GM12878 (cell line): ENCODE data around the gene GORASP1. TPM values are rescaled to one million over a fixed set of nuclear protein-coding genes. Genes with fewer than 3 reads are reported as not detected.

Experiments used
- ATAC-seq: fragments of 200-7000 bp; cut with Tn5 transposase; 3 replicates; pipeline ENCODE4 v1.9.1; 2020; ENCODE audit warnings: mild to moderate bottlenecking, moderate library complexity
- BruUV-seq: library from RNA; stranded (reverse); fragments of 400-500 nt; replicated peaks from 2 replicates; lab custom pipeline; 2021; lab: Mats Ljungman, UMichigan
- CTCF ChIA-PET: fragments of 300-600 bp; sonication (Branson Sonifier 250); formaldehyde crosslinking; extraction: SDS; loops from one replicate; lab custom pipeline; 2021; ENCODE audit warnings: inconsistent platforms; lab: Yijun Ruan, JAX
- POLR2A ChIA-PET: fragments of 350-600 bp; formaldehyde crosslinking; extraction: SDS; loops from one replicate; lab custom pipeline; 2021; ENCODE audit warnings: inconsistent platforms; lab: Charles Lee
- RAD21 ChIA-PET: fragments of 300-600 bp; sonication (Branson Sonifier 250); formaldehyde crosslinking; loops from one replicate; lab custom pipeline; 2023; ENCODE audit warnings: antibody characterized with exemption; ENCODE audit not compliant: unreplicated experiment; lab: Charles Lee
- SMC1A ChIA-PET: fragments of 300-600 bp; sonication (Branson Sonifier 250); formaldehyde crosslinking; loops from one replicate; lab custom pipeline; 2023; ENCODE audit not compliant: unreplicated experiment, uncharacterized antibody; lab: Charles Lee
- DNase-seq: peaks from one replicate; pipeline ENCODE4 v3.0.0-alpha.2; 2011; ENCODE audit warnings: low read depth, low spot score
- FAIRE-seq: peaks from 3 replicates; lab custom pipeline; 2011; peaks lifted over from hg19 to GRCh38; lab: Jason Lieb, UNC
- H2AFZ ChIP-seq: 2 replicates; pipeline ENCODE4 v1.6.0; 2011; ENCODE audit warnings: low read depth, low read length, control low read depth; ENCODE audit not compliant: control insufficient read depth
- H3K27ac ChIP-seq: 2 replicates; pipeline ENCODE4 v1.5.1; 2011; ENCODE audit warnings: control low read depth; ENCODE audit not compliant: control insufficient read depth, insufficient read depth
- H3K27me3 ChIP-seq, 2 experiments: replicated peaks in 1 of 2; 2 replicates each; pipeline versions ENCODE4 v1.6.0 to v1.6.1; 2011; ENCODE audit warnings: low read length in 1 of 2; ENCODE audit not compliant: control insufficient read depth in 2 of 2, insufficient read depth in 2 of 2
- H3K36me3 ChIP-seq, 2 experiments: 2 replicates each; pipeline ENCODE4 v1.5.1; 2011; ENCODE audit warnings: low read length in 1 of 2; ENCODE audit not compliant: control insufficient read depth in 2 of 2, insufficient read depth in 2 of 2
- H3K4me1 ChIP-seq: 2 replicates; pipeline ENCODE4 v1.6.1; 2011; ENCODE audit warnings: mild to moderate bottlenecking, low read length, moderate library complexity, mixed read lengths; ENCODE audit not compliant: control insufficient read depth, insufficient read depth
- H3K4me2 ChIP-seq: 2 replicates; pipeline ENCODE4 v1.6.0; 2011; ENCODE audit warnings: control low read depth; ENCODE audit not compliant: control insufficient read depth, insufficient read depth
- H3K4me3 ChIP-seq: fragments of 200-600 bp; sonication (generic); 2 replicates; pipeline ENCODE4 v1.5.1; 2016
- H3K79me2 ChIP-seq: 2 replicates; pipeline ENCODE4 v1.6.0; 2011; ENCODE audit warnings: low read length; ENCODE audit not compliant: control insufficient read depth, insufficient read depth
- H3K9ac ChIP-seq: 2 replicates; pipeline ENCODE4 v1.8.0; 2011; ENCODE audit warnings: low read length, control low read depth, mixed read lengths; ENCODE audit not compliant: control insufficient read depth, insufficient read depth
- H3K9me3 ChIP-seq: replicated peaks from 3 replicates; pipeline ENCODE4 v1.5.1; 2011; ENCODE audit warnings: mild to moderate bottlenecking, low read length; ENCODE audit not compliant: control insufficient read depth, insufficient read depth
- H4K20me1 ChIP-seq: 2 replicates; pipeline ENCODE4 v1.6.0; 2011; ENCODE audit not compliant: control insufficient read depth, insufficient read depth
- BRCA1 ChIP-seq: IDR thresholded peaks from 2 replicates; pipeline ENCODE4 v1.6.1; 2011; ENCODE audit warnings: low read depth, low read length, improper control_type of control experiment
- CHD2 ChIP-seq: IDR thresholded peaks from 2 replicates; pipeline ENCODE4 v1.6.1; 2011; ENCODE audit warnings: low read depth, low read length, improper control_type of control experiment, borderline replicate concordance
- IRF5 ChIP-seq: fragments of 450-650 bp; IDR thresholded peaks from 2 replicates; pipeline ENCODE4 v1.6.1; 2017; ENCODE audit warnings: borderline replicate concordance
- MLLT1 ChIP-seq: fragments of 450-650 bp; IDR thresholded peaks from 2 replicates; pipeline ENCODE4 v1.6.1; 2016; ENCODE audit warnings: mild to moderate bottlenecking
- PKNOX1 ChIP-seq: fragments of 450-650 bp; IDR thresholded peaks from 2 replicates; pipeline ENCODE4 v1.6.1; 2016; ENCODE audit warnings: mild to moderate bottlenecking
- RELA ChIP-seq: fragments of 450-650 bp; IDR thresholded peaks from 2 replicates; pipeline ENCODE4 v1.8.0; 2014; ENCODE audit warnings: borderline replicate concordance; ENCODE audit not compliant: partially characterized antibody
- RELB ChIP-seq: fragments of 450-650 bp; IDR thresholded peaks from 2 replicates; pipeline ENCODE4 v1.6.1; 2017; ENCODE audit warnings: low read depth, mild to moderate bottlenecking, moderate library complexity
- SMAD1 ChIP-seq: fragments of 450-650 bp; IDR thresholded peaks from 2 replicates; pipeline ENCODE4 v1.6.1; 2018; ENCODE audit warnings: mild to moderate bottlenecking, low read depth; ENCODE audit not compliant: partially characterized antibody
- TARDBP ChIP-seq: IDR thresholded peaks from 2 replicates; pipeline ENCODE4 v1.6.1; 2016; ENCODE audit warnings: borderline replicate concordance
- WGBS: methylation state at CpG from one replicate; pipeline ENCODE4 v1.1.6; 2016; ENCODE audit warnings: low lambda C conversion rate; ENCODE audit not compliant: insufficient replicate concordance, insufficient coverage; ENCODE audit errors: missing lambda C conversion rate; 5-methylcytosine and 5-hydroxymethylcytosine counted together
- in situ Hi-C: fragments of 300-500 bp; cut with MboI; formaldehyde crosslinking; loops from 9 replicates; pipeline ENCODE4 v1.14.3; 2018; ENCODE audit warnings: mixed read lengths
- intact Hi-C: fragments of 100-400 bp; cut with micrococcal nuclease; formaldehyde crosslinking; loops from one replicate; pipeline ENCODE4 v1.14.2; 2022; ENCODE audit not compliant: unreplicated experiment
- polyA plus RNA-seq, 11 experiments: library from polyadenylated mRNA; depleted of rRNA in 4 of 11; unstranded in 6 of 11; stranded (reverse) in 5 of 11; fragments of >200 nt; fragmentation: Nextera tagmentation in 4 of 11; fragmentation: Illumina TruSeq in 1 of 11; extraction: Ambion mirVana in 4 of 11; extraction: Trizol in 1 of 11; gene quantifications; 1 replicate in 1 of 11; 2 replicates in 10 of 11; pipeline versions ENCODE4 v1.2.1 to v1.2.3, GENCODE V29; 2011 to 2016; ENCODE audit warnings: inconsistent platforms in 2 of 11, missing spikeins in 2 of 11, low read depth in 1 of 11
- total RNA-seq, 4 experiments: library from RNA; depleted of rRNA in 3 of 4; stranded (reverse); fragments of >200 nt in 3 of 4; fragmentation: Illumina TruSeq in 1 of 4; extraction: Trizol in 1 of 4; gene quantifications; 2 replicates each; pipeline versions ENCODE4 v1.2.1 to v1.2.3, GENCODE V29; 2013 to 2021

GORASP1 gene
- total and polyA plus RNA-seq, 10 of the 15 experiments (the other 5 are each of a cell fraction or from before 2014, with no cell fraction given): 3.6 to 32.7 (median 23.2) TPM

GRCh38 chr3:39156421-39156820, 49.0 kb upstream of the GORASP1 start:
- no peak overlapping the region for H3K4me2 ChIP-seq
- CTCF ChIA-PET: interaction anchor here (0.8 to 2.9 kb wide), 3 partner anchors 16 to 132 kb away, joined by 3 to 7 read pairs (median 7); no protein-coding TSS in a partner anchor
- FAIRE-seq (no peak), ATAC-seq (no peak), DNase-seq (no peak)
- 67% methylated on average over 4 of the region's 4 CpGs for WGBS
- H3K9me3 ChIP-seq: no peaks in the 10 kb centered on the region
- peaks cover 18% of the 10 kb centered on the region for H3K79me2 ChIP-seq
- H2AFZ ChIP-seq: no peak overlapping the region
- no peaks in the 10 kb centered on the region; the same call in 1 of the 2 replicates for H3K4me1 ChIP-seq
- SMC1A ChIA-PET: interaction anchor here (1.2 to 1.6 kb wide), 4 partner anchors 17 to 132 kb away, joined by 3 to 8 read pairs (median 4); no protein-coding TSS in a partner anchor
- TF ChIP-seq PKNOX1: no peak
- TF ChIP-seq BRCA1: no peak
- TF ChIP-seq SMAD1: no peak
- no peak for TF ChIP-seq TARDBP
- no peak for TF ChIP-seq IRF5
- TF ChIP-seq MLLT1: no peak
- TF ChIP-seq CHD2: no peak
- no peak for TF ChIP-seq RELB
- no peak for TF ChIP-seq RELA
- H3K4me3 ChIP-seq: no peak overlapping the region
- H3K9ac ChIP-seq: no peak overlapping the region
- H3K36me3 ChIP-seq: no peaks in the 10 kb centered on the region
- POLR2A ChIA-PET: no interaction called here
- H3K27me3 ChIP-seq: peaks cover 0 to 3% of the 10 kb centered on the region in 2 experiments; a peak in 1 of 4 replicates
- BruUV-seq: no TSS peak
- in situ Hi-C loops (no loop called here), intact Hi-C loops (no loop called here)
- RAD21 ChIA-PET: interaction anchor here (0.7 to 1.9 kb wide), 3 partner anchors 15 to 60 kb away, joined by 3 to 8 read pairs (median 3); no protein-coding TSS in a partner anchor
- H3K27ac ChIP-seq: no peak overlapping the region
- no peaks in the 10 kb centered on the region for H4K20me1 ChIP-seq
